ENCODE measurements around the gene ACBD6.

DNA sequence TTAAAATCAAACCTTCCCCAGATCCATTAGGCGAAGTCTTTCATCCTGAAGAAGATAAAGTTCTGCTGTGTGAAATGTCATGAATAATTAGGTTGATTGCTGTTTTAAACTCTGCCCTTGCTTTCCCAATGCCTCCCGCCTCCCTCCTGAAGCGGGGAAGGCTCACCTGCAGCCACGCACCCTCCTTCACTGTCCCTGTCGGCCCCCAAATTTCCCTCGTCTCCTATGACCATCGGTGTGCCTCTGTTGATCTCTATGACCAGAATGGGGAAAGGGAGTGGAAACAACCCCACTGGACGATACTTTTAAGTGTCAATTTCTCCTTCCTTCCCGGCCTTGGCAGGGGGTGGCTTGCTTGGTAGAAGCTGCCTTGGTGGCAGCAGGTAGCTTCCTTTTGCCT lies 237.2 kb downstream of the ACBD6 start:
- TF ChIP-seq, protein P1, sequence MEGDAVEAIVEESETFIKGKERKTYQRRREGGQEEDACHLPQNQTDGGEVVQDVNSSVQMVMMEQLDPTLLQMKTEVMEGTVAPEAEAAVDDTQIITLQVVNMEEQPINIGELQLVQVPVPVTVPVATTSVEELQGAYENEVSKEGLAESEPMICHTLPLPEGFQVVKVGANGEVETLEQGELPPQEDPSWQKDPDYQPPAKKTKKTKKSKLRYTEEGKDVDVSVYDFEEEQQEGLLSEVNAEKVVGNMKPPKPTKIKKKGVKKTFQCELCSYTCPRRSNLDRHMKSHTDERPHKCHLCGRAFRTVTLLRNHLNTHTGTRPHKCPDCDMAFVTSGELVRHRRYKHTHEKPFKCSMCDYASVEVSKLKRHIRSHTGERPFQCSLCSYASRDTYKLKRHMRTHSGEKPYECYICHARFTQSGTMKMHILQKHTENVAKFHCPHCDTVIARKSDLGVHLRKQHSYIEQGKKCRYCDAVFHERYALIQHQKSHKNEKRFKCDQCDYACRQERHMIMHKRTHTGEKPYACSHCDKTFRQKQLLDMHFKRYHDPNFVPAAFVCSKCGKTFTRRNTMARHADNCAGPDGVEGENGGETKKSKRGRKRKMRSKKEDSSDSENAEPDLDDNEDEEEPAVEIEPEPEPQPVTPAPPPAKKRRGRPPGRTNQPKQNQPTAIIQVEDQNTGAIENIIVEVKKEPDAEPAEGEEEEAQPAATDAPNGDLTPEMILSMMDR (IDR thresholded peaks at IDR 0.05), result no peak
- TF ChIP-seq POLR2AphosphoS5 (IDR thresholded peaks at IDR 0.05; ENCODE audit: low read depth, low read length) (no peak), TCF7L2 (IDR thresholded peaks at IDR 0.05; ENCODE audit: low read depth, low read length) (no peak), SIN3A (IDR thresholded peaks at IDR 0.05; ENCODE audit: borderline replicate concordance, insufficient read depth, low read depth, low read length) (no peak)
- TF ChIP-seq, protein P2, sequence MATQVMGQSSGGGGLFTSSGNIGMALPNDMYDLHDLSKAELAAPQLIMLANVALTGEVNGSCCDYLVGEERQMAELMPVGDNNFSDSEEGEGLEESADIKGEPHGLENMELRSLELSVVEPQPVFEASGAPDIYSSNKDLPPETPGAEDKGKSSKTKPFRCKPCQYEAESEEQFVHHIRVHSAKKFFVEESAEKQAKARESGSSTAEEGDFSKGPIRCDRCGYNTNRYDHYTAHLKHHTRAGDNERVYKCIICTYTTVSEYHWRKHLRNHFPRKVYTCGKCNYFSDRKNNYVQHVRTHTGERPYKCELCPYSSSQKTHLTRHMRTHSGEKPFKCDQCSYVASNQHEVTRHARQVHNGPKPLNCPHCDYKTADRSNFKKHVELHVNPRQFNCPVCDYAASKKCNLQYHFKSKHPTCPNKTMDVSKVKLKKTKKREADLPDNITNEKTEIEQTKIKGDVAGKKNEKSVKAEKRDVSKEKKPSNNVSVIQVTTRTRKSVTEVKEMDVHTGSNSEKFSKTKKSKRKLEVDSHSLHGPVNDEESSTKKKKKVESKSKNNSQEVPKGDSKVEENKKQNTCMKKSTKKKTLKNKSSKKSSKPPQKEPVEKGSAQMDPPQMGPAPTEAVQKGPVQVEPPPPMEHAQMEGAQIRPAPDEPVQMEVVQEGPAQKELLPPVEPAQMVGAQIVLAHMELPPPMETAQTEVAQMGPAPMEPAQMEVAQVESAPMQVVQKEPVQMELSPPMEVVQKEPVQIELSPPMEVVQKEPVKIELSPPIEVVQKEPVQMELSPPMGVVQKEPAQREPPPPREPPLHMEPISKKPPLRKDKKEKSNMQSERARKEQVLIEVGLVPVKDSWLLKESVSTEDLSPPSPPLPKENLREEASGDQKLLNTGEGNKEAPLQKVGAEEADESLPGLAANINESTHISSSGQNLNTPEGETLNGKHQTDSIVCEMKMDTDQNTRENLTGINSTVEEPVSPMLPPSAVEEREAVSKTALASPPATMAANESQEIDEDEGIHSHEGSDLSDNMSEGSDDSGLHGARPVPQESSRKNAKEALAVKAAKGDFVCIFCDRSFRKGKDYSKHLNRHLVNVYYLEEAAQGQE (IDR thresholded peaks at IDR 0.05; ENCODE audit: insufficient read depth in 1 of 2, low read depth in 2 of 2, low read length in 1 of 2), result no peak

Measured in Panc1 (cell line).